Lower lobe of right lung (tissue), 2 donors: Measurements from ENCODE around the gene IGFBP1. TPM values are rescaled to one million over a fixed set of nuclear protein-coding genes. Genes with fewer than 3 reads are reported as not detected.
A peak's percentile ranks its signal among the peaks of the same experiment; 100 is the strongest.
"Not testable (repeated sequence)": the region's sequence is repeated elsewhere in the genome, so short reads cannot be mapped to it uniquely, and the experiment has no call there.

Experiments used
- ATAC-seq, 2 donors: fragments of 200-7000 bp; cut with Tn5 transposase; one replicate each; pipeline ENCODE4 v1.9.1; 2020 to 2022; ENCODE audit warnings: mild to moderate bottlenecking in 2 of 2, moderate library complexity in 2 of 2
- DNase-seq: peaks from one replicate; pipeline ENCODE4 v3.0.0-alpha.2; 2020
- H3K27ac ChIP-seq: fragments of 200-600 bp; one replicate; pipeline ENCODE4 v1.8.0; 2022
- H3K27me3 ChIP-seq: fragments of 200-600 bp; one replicate; pipeline ENCODE4 v1.8.0; 2022; ENCODE audit warnings: low read depth
- H3K36me3 ChIP-seq: fragments of 200-600 bp; one replicate; pipeline ENCODE4 v1.8.0; 2022; ENCODE audit warnings: mild to moderate bottlenecking
- H3K4me1 ChIP-seq: fragments of 200-600 bp; one replicate; pipeline ENCODE4 v1.8.0; 2022
- H3K4me3 ChIP-seq: fragments of 200-600 bp; one replicate; pipeline ENCODE4 v1.8.0; 2022; ENCODE audit warnings: mild to moderate bottlenecking
- H3K9me3 ChIP-seq: fragments of 200-600 bp; one replicate; pipeline ENCODE4 v1.8.0; 2022
- CTCF ChIP-seq: fragments of 200-600 bp; IDR thresholded peaks from one replicate; pipeline ENCODE4 v1.8.0; 2022; ENCODE audit warnings: antibody characterized with exemption, mild to moderate bottlenecking
- intact Hi-C: fragments of 100-400 bp; cut with DNase I; formaldehyde crosslinking; loops from one replicate; pipeline ENCODE4 v1.11.0; 2022
- long read RNA-seq: library from polyadenylated mRNA; unstranded; transcript quantifications from one replicate; pipeline ENCODE4 v2.0.0, GENCODE V29; 2021
- total RNA-seq: library from RNA; stranded (reverse); fragmentation: NEBNext Ultra II Directional; extraction: Animal tissue kit (Norgen Biotek cat#: 25700); gene quantifications from one replicate; pipeline ENCODE4 v1.2.1, GENCODE V29; 2021
- donor health status: DM: no; HTN: yes; CAD: no; lungs with severe emphysema.

The IGFBP1 gene
- total RNA-seq = not detected
- long read RNA-seq = 0 reads

- no peaks in the 10 kb centered on the region for H3K36me3 ChIP-seq
- intact Hi-C loops = no loop called here
- DNase-seq (no peak), ATAC-seq (peak; percentile 21 to 35)
- peaks cover 54% of the 10 kb centered on the region for H3K27me3 ChIP-seq
- H3K9me3 ChIP-seq = no peaks in the 10 kb centered on the region
- peaks cover 8% of the 10 kb centered on the region for H3K4me1 ChIP-seq
- no peak within 1 kb of the TSS for H3K27ac ChIP-seq
- peak within 1 kb of the TSS; percentile 29 for H3K4me3 ChIP-seq
- TF ChIP-seq CTCF = no peak
Observed at GRCh38 chr7:45888185-45888992, at the start of gene IGFBP1. Gene IGFBP1, plus strand, starts transcription at chr7:45888488. Its CDS starts 165 bp downstream, at chr7:45888653.

GRCh38 chr7:45838852-45839251 is 49.4 kb upstream of the IGFBP1 start:
- H3K4me3 ChIP-seq, intact Hi-C loops, H3K9me3 ChIP-seq, H3K36me3 ChIP-seq, H3K4me1 ChIP-seq, ATAC-seq, H3K27ac ChIP-seq, DNase-seq, H3K27me3 ChIP-seq: not testable (repeated sequence)

DNA sequence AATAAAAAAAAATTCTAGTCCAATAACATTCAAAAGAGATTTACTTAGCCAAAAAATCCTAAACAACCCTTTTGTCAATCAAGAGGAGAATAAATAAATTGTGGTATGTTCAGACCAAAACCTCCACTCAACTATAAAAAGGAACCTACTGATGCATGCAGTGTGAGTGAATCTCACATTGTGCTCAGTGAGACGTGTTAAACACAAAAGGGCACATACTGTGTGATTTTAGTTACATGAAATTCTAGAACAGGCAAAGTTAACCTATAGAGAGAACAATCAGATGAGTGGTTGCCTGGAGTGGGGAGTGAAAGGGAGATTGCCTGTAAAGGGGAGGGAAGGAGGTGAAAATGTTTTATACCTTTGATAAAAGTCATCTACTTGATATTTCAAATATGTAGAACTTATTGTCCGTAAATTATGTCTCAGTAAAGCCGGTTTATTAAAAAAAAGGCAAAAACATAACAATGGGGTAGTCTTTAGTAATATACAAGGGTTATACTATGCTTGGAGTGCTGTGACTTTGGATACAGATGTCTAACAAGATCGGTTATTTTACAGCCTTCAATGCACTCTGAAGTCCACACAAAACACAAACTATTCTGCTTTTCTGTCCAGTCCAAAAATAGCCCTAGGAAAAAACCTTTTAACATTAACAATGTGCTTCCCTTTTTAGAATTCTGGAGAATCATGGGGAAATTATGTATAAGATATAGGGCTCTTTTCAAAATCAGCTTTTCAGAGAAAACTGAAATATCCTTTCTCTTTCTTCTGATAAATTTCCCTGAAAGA is 46.2 kb upstream of the IGFBP1 start:
- DNase-seq, ATAC-seq, H3K27me3 ChIP-seq, H3K36me3 ChIP-seq, H3K9me3 ChIP-seq, H3K4me3 ChIP-seq, H3K4me1 ChIP-seq, H3K27ac ChIP-seq, intact Hi-C loops: not testable (repeated sequence)

- intact Hi-C loops, H3K36me3 ChIP-seq, H3K4me1 ChIP-seq, DNase-seq, ATAC-seq, H3K4me3 ChIP-seq, H3K27ac ChIP-seq, H3K27me3 ChIP-seq, H3K9me3 ChIP-seq: not testable (repeated sequence)
Observed at GRCh38 chr7:45846536-45846935, 41.8 kb upstream of the IGFBP1 start.

GRCh38 chr7:45848734-45849133 is 39.6 kb upstream of the IGFBP1 start:
- intact Hi-C loops, H3K9me3 ChIP-seq, H3K27ac ChIP-seq, H3K4me3 ChIP-seq, H3K4me1 ChIP-seq, H3K36me3 ChIP-seq, H3K27me3 ChIP-seq, DNase-seq: not testable (repeated sequence)
- ATAC-seq = peak in 1 of 2 donors; percentile 29

- intact Hi-C loops, H3K4me3 ChIP-seq, H3K27ac ChIP-seq, ATAC-seq, H3K36me3 ChIP-seq, DNase-seq, H3K4me1 ChIP-seq, H3K27me3 ChIP-seq, H3K9me3 ChIP-seq: not testable (repeated sequence)
Observed at GRCh38 chr7:45852984-45853383, 35.3 kb upstream of the IGFBP1 start.

- not testable (repeated sequence) for ATAC-seq, DNase-seq
Observed at GRCh38 chr7:45853491-45853890, 34.8 kb upstream of the IGFBP1 start.

GRCh38 chr7:45855680-45856079 is 32.6 kb upstream of the IGFBP1 start:
- intact Hi-C loops, H3K9me3 ChIP-seq, H3K36me3 ChIP-seq, H3K4me3 ChIP-seq, DNase-seq, H3K27ac ChIP-seq, H3K4me1 ChIP-seq, H3K27me3 ChIP-seq, ATAC-seq: not testable (repeated sequence)

More at GRCh38 chr7:45853491-45853890, 34.8 kb upstream of the IGFBP1 start:
- H3K9me3 ChIP-seq, H3K27me3 ChIP-seq, H3K27ac ChIP-seq, H3K4me3 ChIP-seq, H3K36me3 ChIP-seq, H3K4me1 ChIP-seq, intact Hi-C loops: not testable (repeated sequence)

GRCh38 chr7:45856888-45857287 is 31.4 kb upstream of the IGFBP1 start:
- DNase-seq, H3K4me3 ChIP-seq, H3K27me3 ChIP-seq, H3K4me1 ChIP-seq, H3K9me3 ChIP-seq, ATAC-seq, H3K36me3 ChIP-seq, intact Hi-C loops, H3K27ac ChIP-seq: not testable (repeated sequence)
